Ovary (tissue), 9 donors: ENCODE results near the gene GALNT13. TPM values are rescaled to one million over a fixed set of nuclear protein-coding genes. Genes with fewer than 3 reads are reported as not detected.

Experiments used
- DNase-seq, 5 donors: peaks; one replicate each; pipeline ENCODE4 v3.0.0-alpha.2; 2019 to 2020
- H3K27ac ChIP-seq, 2 donors: fragments of 200-600 bp; one replicate each; pipeline versions ENCODE4 v1.5.1 to v1.8.0; 2019 to 2022
- H3K27me3 ChIP-seq: fragments of 200-600 bp; one replicate; pipeline ENCODE4 v1.8.0; 2022
- H3K36me3 ChIP-seq: fragments of 200-600 bp; sonication (generic); one replicate; pipeline ENCODE4 v1.5.1; 2019
- H3K4me1 ChIP-seq: one replicate; pipeline ENCODE4 v1.8.1; 2013; ENCODE audit warnings: mild to moderate bottlenecking, moderate library complexity; ENCODE audit not compliant: insufficient read depth
- H3K4me3 ChIP-seq: fragments of 200-600 bp; sonication (generic); one replicate; pipeline ENCODE4 v1.5.1; 2017
- H3K9me3 ChIP-seq, 2 donors: fragments of 200-600 bp in 1 of 2; sonication (generic) in 1 of 2; one replicate each; pipeline versions ENCODE4 v1.5.1 to v1.8.1; 2013 to 2019; ENCODE audit warnings: mild to moderate bottlenecking in 1 of 2, moderate library complexity in 1 of 2
- EP300 ChIP-seq: sonication (generic); formaldehyde crosslinking; IDR thresholded peaks from one replicate; pipeline ENCODE4 v1.6.1; 2017; ENCODE audit warnings: antibody characterized with exemption
- POLR2A ChIP-seq: fragments of 450-650 bp; IDR thresholded peaks from one replicate; pipeline ENCODE4 v1.6.1; 2017; ENCODE audit warnings: antibody characterized with exemption, mild to moderate bottlenecking, moderate library complexity
- WGBS, 3 donors: extraction: QIAGEN DNeasy Blood & Tissue Kit in 1 of 3; methylation state at CpG; one replicate each; pipeline versions ENCODE4 v1.1.5 to v1.1.7; 2013 to 2017; 5-methylcytosine and 5-hydroxymethylcytosine counted together
- intact Hi-C, 4 donors: fragments of 100-400 bp; cut with DNase I; formaldehyde crosslinking; loops; one replicate each; pipeline versions ENCODE4 v1.11.0 to v1.15.1; 2022 to 2023
- polyA plus RNA-seq, 2 donors: library from polyadenylated mRNA; stranded (reverse); fragments of 200-250 nt in 1 of 2; fragments of 350-450 nt in 1 of 2; fragmentation: Illumina TruSeq in 1 of 2; extraction: RNeasy Lipid Tissue Mini Kit (QIAGEN cat#74804) in 1 of 2; gene quantifications; one replicate each; pipeline ENCODE4 v1.2.3, GENCODE V29; 2013 to 2014
- total RNA-seq, 7 donors: library from RNA; depleted of rRNA in 2 of 7; stranded (reverse); fragments of >200 nt in 2 of 7; fragmentation: NEBNext Ultra II Directional in 3 of 7; extraction: Animal tissue kit (Norgen Biotek cat#: 25700) in 3 of 7; gene quantifications; one replicate each; pipeline versions ENCODE4 v1.1.0 to v1.2.4, GENCODE V29; 2016 to 2023
- TF ChIP-seq, protein P1 (sequence below), 3 donors: fragments of 450-650 bp in 2 of 3; fragments of 200-600 bp in 1 of 3; IDR thresholded peaks; one replicate each; pipeline versions ENCODE4 v1.5.1 to v1.8.0; 2016 to 2022; ENCODE audit warnings: antibody characterized with exemption in 3 of 3, mild to moderate bottlenecking in 1 of 3
- donor health status: DM: no; HTN: no; CAD: no; lungs with moderate emphysema.
- donor health status: DM: no; HTN: no; CAD: no.
- donor health status: Bipolar disorder and iron deficiency.
- donor health status: DM: yes; HTN: yes; CAD: no.
- donor health status: DM: no; HTN: no; CAD: no.
- donor health status: DM: yes; HTN: yes; CAD: no.

GALNT13 gene
- total and polyA plus RNA-seq, 9 donors = 0.22 to 4.7 (median 1.1) TPM; not detected in 1

DNA sequence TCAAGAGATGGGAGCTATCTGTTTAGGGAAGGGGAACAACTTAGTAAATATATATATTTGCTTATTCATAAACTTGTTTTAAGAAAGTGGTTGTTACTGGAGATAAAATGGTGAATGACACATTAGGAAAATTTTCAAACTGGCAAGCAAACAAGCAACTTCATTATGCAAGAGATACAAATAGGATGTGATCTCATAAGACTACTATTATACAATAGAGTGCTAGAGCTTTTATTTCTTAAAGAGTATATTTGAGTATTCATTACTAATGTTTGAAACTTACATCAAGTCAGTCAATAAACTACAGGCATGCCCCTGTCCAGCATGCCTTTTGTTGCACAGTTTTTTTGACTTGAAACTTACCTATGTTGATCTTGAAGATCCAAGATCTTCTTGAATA is 471.6 kb downstream of the GALNT13 start:
- Histone ChIP-seq H3K27me3 (no peaks in the 10 kb centered on the region), H3K4me3 (no peak overlapping the region), H3K36me3 (no peaks in the 10 kb centered on the region), H3K27ac (no peak overlapping the region), H3K9me3 (no peaks in the 10 kb centered on the region), H3K4me1 (no peaks in the 10 kb centered on the region)
- no peak for DNase-seq
- TF ChIP-seq POLR2A (no peak), EP300 (no peak)
- TF ChIP-seq, protein P1, sequence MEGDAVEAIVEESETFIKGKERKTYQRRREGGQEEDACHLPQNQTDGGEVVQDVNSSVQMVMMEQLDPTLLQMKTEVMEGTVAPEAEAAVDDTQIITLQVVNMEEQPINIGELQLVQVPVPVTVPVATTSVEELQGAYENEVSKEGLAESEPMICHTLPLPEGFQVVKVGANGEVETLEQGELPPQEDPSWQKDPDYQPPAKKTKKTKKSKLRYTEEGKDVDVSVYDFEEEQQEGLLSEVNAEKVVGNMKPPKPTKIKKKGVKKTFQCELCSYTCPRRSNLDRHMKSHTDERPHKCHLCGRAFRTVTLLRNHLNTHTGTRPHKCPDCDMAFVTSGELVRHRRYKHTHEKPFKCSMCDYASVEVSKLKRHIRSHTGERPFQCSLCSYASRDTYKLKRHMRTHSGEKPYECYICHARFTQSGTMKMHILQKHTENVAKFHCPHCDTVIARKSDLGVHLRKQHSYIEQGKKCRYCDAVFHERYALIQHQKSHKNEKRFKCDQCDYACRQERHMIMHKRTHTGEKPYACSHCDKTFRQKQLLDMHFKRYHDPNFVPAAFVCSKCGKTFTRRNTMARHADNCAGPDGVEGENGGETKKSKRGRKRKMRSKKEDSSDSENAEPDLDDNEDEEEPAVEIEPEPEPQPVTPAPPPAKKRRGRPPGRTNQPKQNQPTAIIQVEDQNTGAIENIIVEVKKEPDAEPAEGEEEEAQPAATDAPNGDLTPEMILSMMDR (IDR thresholded peaks at IDR 0.05) = no peak
- intact Hi-C loops = no loop called here

DNA sequence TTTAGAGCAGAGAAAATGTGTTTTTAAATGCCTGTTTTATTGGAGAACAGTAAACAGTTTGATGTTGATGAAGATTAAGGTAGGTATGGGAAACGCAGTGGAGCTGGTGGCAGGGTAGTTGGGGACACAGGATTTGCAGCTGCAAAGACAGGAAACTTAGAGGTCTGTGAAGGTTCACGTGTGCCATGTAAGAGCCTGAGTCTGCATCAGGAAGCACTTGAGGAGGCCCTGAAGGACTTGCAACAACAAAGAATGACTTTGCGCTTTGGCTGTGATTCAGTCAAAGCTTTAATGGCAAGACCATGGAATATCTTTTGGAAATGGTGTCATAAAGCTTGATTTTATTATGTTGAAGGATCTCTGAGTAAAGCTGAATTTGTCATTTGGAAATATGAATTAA is 479.2 kb downstream of the GALNT13 start:
- TF ChIP-seq POLR2A (no peak), EP300 (no peak)
- TF ChIP-seq, protein P1 (IDR thresholded peaks at IDR 0.05) = no peak
- WGBS, 3 donors = 82 to 85% (median 83%) methylated on average over 3 of the region's 3 CpGs
- intact Hi-C loops = no loop called here
- Histone ChIP-seq H3K27me3 (no peaks in the 10 kb centered on the region), H3K36me3 (no peaks in the 10 kb centered on the region), H3K4me1 (no peaks in the 10 kb centered on the region), H3K4me3 (no peak overlapping the region), H3K27ac (no peak overlapping the region), H3K9me3 (no peaks in the 10 kb centered on the region)
- no peak for DNase-seq

DNA sequence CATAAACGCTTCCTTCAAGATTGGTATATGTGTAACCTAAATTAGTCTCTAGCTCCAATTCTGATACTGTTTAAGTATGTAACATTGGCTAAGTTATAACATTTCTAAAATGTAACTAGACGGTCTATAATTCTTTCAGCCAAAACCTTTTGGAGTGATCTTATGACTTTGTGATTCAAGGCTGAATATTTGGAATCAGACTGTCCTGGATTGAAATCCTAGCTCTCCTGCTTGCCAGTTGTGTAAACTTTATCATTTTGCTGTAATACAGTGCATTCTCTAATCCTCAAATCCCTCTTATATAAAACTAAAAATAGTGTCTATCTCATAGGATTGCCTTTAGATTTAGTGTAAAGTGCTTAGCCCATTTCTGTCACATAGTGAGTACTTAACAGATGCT is 489.6 kb downstream of the GALNT13 start:
- no peak for DNase-seq
- intact Hi-C loops = no loop called here

DNA sequence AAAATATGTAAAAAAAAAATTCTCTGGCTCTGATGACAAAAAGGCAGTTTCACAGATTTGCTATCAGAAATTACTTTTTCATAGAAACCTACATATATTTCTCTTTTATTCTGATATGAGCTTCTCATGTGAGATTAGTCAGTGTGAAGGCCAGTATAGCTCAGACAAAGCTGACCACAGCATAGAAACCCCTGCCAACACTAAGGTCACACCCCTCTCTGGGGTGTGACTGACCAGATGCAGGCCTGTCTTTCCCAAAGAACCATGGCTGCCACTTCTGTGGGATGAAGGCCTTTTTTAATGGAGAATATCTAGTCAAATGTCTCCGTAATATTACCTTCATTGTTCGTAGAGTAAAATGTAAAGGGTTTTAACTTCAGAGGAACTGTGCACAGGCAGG is 496.4 kb downstream of the GALNT13 start:
- H3K36me3 ChIP-seq = no peaks in the 10 kb centered on the region

More for the DNA sequence above, 489.6 kb downstream of the GALNT13 start:
- Histone ChIP-seq H3K27me3 (no peaks in the 10 kb centered on the region), H3K4me3 (no peak overlapping the region), H3K9me3 (no peaks in the 10 kb centered on the region), H3K27ac (no peak overlapping the region), H3K4me1 (no peaks in the 10 kb centered on the region), H3K36me3 (no peaks in the 10 kb centered on the region)
- TF ChIP-seq POLR2A = no peak
- TF ChIP-seq, protein P1 (IDR thresholded peaks at IDR 0.05) = no peak
- no peak for TF ChIP-seq EP300
- WGBS, 3 donors = 41 to 52% (median 45%) methylated on average over 2 of the region's 2 CpGs

More for the DNA sequence above, 496.4 kb downstream of the GALNT13 start:
- TF ChIP-seq POLR2A (no peak), EP300 (no peak)
- TF ChIP-seq, protein P1 (IDR thresholded peaks at IDR 0.05) = no peak
- H3K27me3 ChIP-seq = no peaks in the 10 kb centered on the region
- H3K9me3 ChIP-seq = no peaks in the 10 kb centered on the region
- 92 to 96% (median 93%) methylated on average over 2 of the region's 2 CpGs for WGBS, 3 donors
- intact Hi-C loops = no loop called here
- H3K4me3 ChIP-seq = no peak overlapping the region
- no peak overlapping the region for H3K27ac ChIP-seq
- DNase-seq = no peak
- H3K4me1 ChIP-seq = no peaks in the 10 kb centered on the region
